CD4-positive, alpha-beta T cell treated with Interleukin-4 for 4 hours (primary cell): Measurements from ENCODE around the gene FAM3C.

ENCODE experiments used
- DNase-seq: peaks from one replicate; pipeline ENCODE4 v3.0.0-alpha.2; 2020

Gene FAM3C

DNA sequence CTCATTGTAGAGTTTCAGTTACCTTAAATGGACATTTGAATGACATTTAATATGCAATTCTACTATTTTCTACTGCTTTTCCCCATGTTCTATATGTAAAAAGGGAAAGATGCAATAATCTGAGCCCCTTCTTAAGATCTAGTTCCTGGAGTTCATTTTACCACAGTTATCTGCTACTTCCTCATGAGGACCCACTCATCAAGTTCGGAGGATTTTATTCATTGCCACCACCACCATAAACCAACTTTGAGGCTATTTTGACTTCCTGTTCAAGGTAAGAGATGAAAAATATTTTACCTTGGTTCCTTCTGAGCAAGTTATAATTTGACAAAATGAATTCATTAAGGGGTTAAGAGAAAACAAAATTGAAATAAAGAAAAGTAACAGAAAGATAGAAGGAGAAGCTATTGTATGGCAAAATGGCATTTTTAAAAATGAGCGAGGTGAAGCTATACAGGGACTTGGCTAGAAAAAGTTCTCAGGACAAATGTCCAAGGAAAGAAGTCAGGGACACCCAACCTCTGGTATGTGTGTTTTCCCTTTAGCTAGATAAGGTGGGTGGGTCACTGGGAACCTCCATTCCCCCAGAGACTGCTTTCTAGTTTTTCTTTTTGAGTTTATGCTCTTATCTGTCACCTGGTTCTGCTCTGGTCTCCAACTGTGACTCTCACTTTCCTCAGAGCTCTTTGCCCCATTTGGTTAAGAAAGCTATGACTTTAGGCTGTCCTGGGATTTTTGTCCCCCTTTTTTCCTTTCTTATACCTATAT is 14.9 kb upstream of the FAM3C start:
- no peak for DNase-seq

GRCh38 chr7:121406944-121407343 is 10.8 kb upstream of the FAM3C start:
- DNase-seq = no peak

DNA sequence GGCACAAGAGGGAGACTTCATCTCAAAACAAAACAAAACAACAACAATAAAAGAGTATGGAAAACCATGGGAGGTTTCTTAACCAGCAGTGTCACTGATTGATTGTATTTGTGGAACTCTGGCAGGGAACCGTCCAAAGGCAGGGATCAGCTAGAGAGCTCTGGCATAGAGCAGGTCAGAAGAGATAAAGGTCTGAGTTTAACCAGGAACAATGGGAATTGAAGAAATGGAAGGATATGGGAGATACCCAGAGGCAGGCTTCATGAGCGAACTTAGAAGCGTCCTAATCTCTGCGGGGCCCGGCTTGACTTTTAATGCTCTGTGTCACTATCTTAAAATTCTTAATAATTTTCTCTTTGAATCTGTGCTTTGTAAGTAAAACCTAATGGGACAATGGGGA is 10.4 kb upstream of the FAM3C start:
- no peak for DNase-seq

DNA sequence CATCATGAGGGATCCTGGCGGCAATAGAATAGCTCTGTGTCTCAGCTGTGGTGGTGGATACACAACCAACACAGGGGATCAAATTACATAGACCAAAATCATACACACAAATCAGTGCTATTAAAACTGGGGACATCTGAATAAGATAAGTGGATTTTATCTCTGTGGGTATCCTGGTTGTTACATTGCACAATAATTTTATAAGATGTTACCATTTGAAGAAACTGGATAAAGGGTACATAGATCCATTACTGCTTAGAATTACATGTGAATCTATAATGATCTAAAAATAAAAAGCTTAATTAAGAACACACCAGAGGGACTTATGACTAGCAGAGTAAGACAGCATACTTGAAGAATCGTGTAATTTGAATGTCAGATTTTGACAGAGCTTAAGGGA is 8.2 kb upstream of the FAM3C start:
- DNase-seq = no peak

DNA sequence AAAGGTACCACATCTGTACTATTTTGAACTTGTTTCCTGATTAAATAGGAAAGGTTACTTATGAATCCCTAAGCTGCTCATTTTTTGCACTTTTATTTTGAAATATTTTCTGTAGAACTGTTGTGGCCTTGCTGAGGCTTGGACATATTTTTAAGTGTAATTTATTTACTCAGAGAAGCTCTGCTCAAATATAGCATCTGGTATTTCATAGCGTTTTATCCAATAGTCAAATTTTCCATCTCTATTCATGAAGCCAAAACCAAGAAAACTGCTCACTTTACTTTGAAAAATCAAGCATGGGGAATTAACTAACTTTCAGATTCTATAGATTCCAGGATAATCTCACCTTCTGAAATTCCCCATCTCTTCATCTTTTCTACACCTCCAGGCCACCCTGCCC is 6.6 kb upstream of the FAM3C start:
- DNase-seq = no peak

- DNase-seq = no peak
Observed at GRCh38 chr7:121401896-121402295, 5.8 kb upstream of the FAM3C start.

GRCh38 chr7:121398246-121398645 is 2.1 kb upstream of the FAM3C start:
- no peak for DNase-seq

GRCh38 chr7:121397822-121398221 is 1.7 kb upstream of the FAM3C start:
- no peak for DNase-seq

- no peak for DNase-seq
Observed at GRCh38 chr7:121397361-121397760, 1.3 kb upstream of the FAM3C start.

GRCh38 chr7:121395494-121395960 is 581 bp downstream of the FAM3C start:
- peak; percentile 43 for DNase-seq

DNA sequence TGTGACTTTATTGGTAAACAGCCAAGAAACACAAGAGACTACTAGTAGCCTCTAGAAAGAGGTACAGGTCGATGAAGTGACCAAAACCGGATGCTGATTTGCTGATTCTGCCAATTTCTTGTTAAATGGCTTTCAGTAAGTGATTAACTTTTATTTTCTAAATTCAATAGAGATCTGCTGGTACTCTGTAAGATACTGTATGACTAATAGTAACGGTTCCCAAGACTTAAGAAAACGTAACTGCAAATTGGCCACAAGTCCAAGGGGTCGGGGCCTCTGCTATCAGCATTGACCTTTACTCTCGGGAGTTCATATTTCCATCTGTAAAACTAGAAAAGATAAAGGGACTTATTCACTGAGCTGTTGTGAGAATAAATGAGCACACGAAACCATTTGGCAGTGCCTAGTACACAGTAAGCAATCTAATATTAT is 1.4 kb downstream of the FAM3C start:
- no peak for DNase-seq

DNA sequence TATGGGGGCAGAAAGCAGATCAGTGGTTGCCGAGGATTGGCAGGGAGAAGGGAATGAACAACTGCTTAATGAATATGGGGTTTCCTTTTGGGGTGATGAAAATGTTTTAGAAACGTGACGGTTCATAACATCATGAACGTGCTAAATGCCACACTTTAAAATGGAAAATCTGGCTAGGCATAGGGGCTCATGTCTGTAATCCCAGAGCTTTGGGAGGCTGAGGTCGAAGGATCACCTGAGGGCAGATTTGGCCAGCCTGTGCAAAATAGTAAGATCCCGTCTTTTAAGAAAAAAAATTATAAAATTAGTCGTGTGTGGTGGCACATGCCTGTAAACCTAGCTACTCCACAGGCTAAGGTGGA is 3.1 kb downstream of the FAM3C start:
- DNase-seq = no peak

- DNase-seq = no peak
Observed at GRCh38 chr7:121392277-121393004, 3.7 kb downstream of the FAM3C start.

DNA sequence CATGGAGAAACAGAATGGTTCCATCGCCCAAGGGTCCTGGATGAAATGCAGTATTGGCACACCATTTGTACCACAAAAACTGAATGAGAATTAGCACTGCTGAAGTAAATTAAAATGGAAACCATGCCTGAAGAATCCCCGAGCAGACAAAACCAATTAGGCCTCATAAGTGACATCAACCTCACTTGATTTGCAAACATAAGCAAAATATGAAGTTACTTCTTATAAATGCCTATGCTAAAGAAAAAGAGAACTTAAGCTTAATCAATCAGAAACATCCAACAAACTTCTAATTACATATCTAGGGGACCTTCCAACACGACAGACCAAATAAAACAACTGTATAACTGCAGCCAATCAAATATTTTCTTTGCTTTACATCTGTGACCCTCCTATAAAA is 4.4 kb downstream of the FAM3C start:
- DNase-seq = no peak

DNA sequence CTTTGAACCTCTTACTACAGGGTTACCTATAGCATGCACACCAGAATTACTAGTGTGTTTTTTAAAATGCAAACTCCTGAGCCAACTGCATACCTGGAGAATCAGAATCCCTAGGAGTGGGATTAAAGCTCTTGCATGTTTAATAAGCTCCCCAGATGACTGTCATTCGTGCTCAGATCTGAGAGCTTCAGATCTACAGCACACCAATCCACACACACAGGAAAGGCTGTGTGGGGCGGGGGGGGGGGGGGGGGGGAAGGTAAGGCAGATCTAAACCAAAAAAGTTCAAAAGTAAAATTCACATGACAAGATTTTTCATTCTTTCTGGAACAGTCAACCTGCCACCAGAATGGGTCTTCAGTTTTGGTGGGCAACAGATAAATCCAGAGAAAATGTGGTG is 5.5 kb downstream of the FAM3C start:
- DNase-seq = no peak

GRCh38 chr7:121390109-121390508 is 6.0 kb downstream of the FAM3C start:
- no peak for DNase-seq

DNA sequence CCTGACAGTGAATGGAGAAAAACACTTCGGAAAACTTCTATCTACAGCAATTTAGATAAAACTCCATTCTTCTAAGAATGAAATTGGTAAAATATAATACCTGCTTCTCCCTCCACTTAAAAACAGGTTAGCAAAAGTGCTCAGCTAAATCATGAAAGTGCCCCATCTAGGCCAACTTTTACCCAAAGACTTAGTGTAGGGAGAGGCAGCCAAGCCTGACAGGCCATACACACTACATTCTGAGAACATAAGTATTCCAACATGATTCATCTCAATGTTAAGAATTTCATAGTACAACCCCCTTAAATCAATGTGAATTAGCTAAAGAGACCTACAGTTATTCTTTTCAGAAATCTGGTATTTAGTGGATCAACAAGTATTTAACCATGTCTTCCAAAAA is 7.2 kb downstream of the FAM3C start:
- no peak for DNase-seq

DNA sequence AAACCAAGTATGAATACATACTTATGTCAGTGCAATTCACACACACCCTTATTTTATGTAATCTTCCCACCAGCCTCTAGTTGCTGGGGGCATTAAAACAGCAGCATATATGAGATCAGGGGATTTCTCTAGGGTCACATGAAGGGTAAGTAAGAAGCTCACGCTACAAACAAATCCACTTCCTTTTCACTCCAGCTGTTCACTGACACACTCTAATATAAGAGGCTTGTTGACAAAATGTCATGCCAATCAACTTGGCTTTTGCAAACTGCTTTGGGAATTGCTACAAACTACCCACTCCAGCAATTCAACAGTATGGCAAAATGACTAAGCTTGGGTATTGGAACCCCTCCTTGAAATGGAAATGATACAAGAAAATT is 10.3 kb downstream of the FAM3C start:
- DNase-seq = peak; percentile 15

- DNase-seq = no peak
Observed at GRCh38 chr7:121385056-121385799, 10.9 kb downstream of the FAM3C start.

GRCh38 chr7:121384265-121384664 is 11.8 kb downstream of the FAM3C start:
- no peak for DNase-seq

- no peak for DNase-seq
Observed at GRCh38 chr7:121383235-121383910, 12.7 kb downstream of the FAM3C start.

- no peak for DNase-seq
Observed at GRCh38 chr7:121382473-121382872, 13.6 kb downstream of the FAM3C start.

- no peak for DNase-seq
Observed at GRCh38 chr7:121379930-121380329, 16.2 kb downstream of the FAM3C start.
